PC-3 (cell line): Measurements from ENCODE around the gene ZNF185. TPM values are rescaled to one million over a fixed set of nuclear protein-coding genes. Genes with fewer than 3 reads are reported as not detected.

Experiments used
- ATAC-seq: fragments of 200-7000 bp; cut with Tn5 transposase; 2 replicates; pipeline ENCODE4 v1.9.1; 2020; ENCODE audit warnings: mild to moderate bottlenecking, moderate library complexity
- BruUV-seq: library from RNA; stranded (reverse); fragments of 400-500 nt; replicated peaks from 2 replicates; lab custom pipeline; 2021; lab: Mats Ljungman, UMichigan
- CTCF ChIA-PET: fragments of 300-600 bp; sonication (Branson Sonifier 250); formaldehyde crosslinking; loops from one replicate; lab custom pipeline; 2022; ENCODE audit warnings: antibody characterized with exemption; lab: Charles Lee
- POLR2A ChIA-PET: fragments of 300-600 bp; sonication (Branson Sonifier 250); formaldehyde crosslinking; loops from one replicate; lab custom pipeline; 2022; ENCODE audit warnings: antibody characterized with exemption; ENCODE audit not compliant: unreplicated experiment; lab: Charles Lee
- DNase-seq: peaks from one replicate; pipeline ENCODE4 v3.0.0-alpha.2; 2015
- H2AFZ ChIP-seq: fragments of 300-600 bp; sonication (generic); 2 replicates; pipeline ENCODE4 v1.6.0; 2016; ENCODE audit warnings: antibody characterized with exemption, low read length
- H3F3A ChIP-seq: fragments of 300-600 bp; sonication (generic); one replicate; pipeline ENCODE4 v1.6.0; 2017; ENCODE audit warnings: antibody characterized with exemption, low read length, control low read depth, mild to moderate bottlenecking; ENCODE audit not compliant: unreplicated experiment
- H3K27ac ChIP-seq: fragments of 300-600 bp; sonication (generic); 2 replicates; pipeline ENCODE4 v1.5.1; 2016; ENCODE audit warnings: mild to moderate bottlenecking, low read length
- H3K27me3 ChIP-seq: fragments of 300-600 bp; sonication (generic); 2 replicates; pipeline ENCODE4 v1.6.1; 2016; ENCODE audit warnings: low read length, mixed read lengths
- H3K36me3 ChIP-seq: fragments of 300-600 bp; sonication (generic); 2 replicates; pipeline ENCODE4 v1.6.1; 2016; ENCODE audit warnings: low read depth, mixed run types, low read length, mixed read lengths
- H3K4me1 ChIP-seq: fragments of 300-600 bp; sonication (generic); 2 replicates; pipeline ENCODE4 v1.5.1; 2016; ENCODE audit warnings: low read length; ENCODE audit not compliant: insufficient read depth
- H3K4me2 ChIP-seq: fragments of 300-600 bp; sonication (generic); 2 replicates; pipeline ENCODE4 v1.6.0; 2016; ENCODE audit warnings: low read length
- H3K4me3 ChIP-seq: fragments of 300-600 bp; sonication (generic); 2 replicates; pipeline ENCODE4 v1.5.1; 2016; ENCODE audit warnings: mild to moderate bottlenecking, low read length, mixed read lengths
- H3K79me2 ChIP-seq: fragments of 300-600 bp; sonication (generic); 2 replicates; pipeline ENCODE4 v1.6.1; 2017; ENCODE audit warnings: low read length, mixed read lengths
- H3K9ac ChIP-seq: fragments of 300-600 bp; sonication (generic); 2 replicates; pipeline ENCODE4 v1.6.0; 2016; ENCODE audit warnings: mild to moderate bottlenecking, low read length
- H3K9me2 ChIP-seq: fragments of 300-600 bp; sonication (generic); replicated peaks from 2 replicates; pipeline ENCODE4 v1.6.1; 2016; ENCODE audit warnings: mixed run types, low read length, mixed read lengths
- H3K9me3 ChIP-seq: fragments of 300-600 bp; sonication (generic); 2 replicates; pipeline ENCODE4 v1.6.1; 2016; ENCODE audit warnings: low read length, mixed read lengths
- H4K20me1 ChIP-seq: fragments of 300-600 bp; sonication (generic); 2 replicates; pipeline ENCODE4 v1.6.1; 2016; ENCODE audit warnings: low read length, mixed read lengths
- CTCF ChIP-seq: fragments of 300-600 bp; sonication (generic); conservative IDR thresholded peaks from 2 replicates; pipeline ENCODE4 v1.5.1; 2017; ENCODE audit warnings: antibody characterized with exemption, low read depth, mild to moderate bottlenecking, low read length
- EZH2 ChIP-seq: fragments of 300-600 bp; sonication (generic); IDR thresholded peaks from one replicate; pipeline ENCODE4 v1.6.1; 2017; ENCODE audit warnings: antibody characterized with exemption, mild to moderate bottlenecking, low read length; ENCODE audit not compliant: unreplicated experiment
- EZH2phosphoT487 ChIP-seq: fragments of 300-600 bp; sonication (generic); IDR thresholded peaks from 2 replicates; pipeline ENCODE4 v1.6.1; 2018; ENCODE audit warnings: mild to moderate bottlenecking, antibody characterized with exemption, low read length, borderline replicate concordance
- intact Hi-C: fragments of 100-400 bp; cut with micrococcal nuclease; formaldehyde crosslinking; loops from 2 replicates; pipeline ENCODE4 v1.9.0; 2023
- total RNA-seq: library from RNA; depleted of rRNA; stranded (reverse); fragments of >200 nt; gene quantifications from 2 replicates; pipeline ENCODE4 v1.2.3, GENCODE V29; 2014

Gene ZNF185
- total RNA-seq, 1 experiment from 2014 or later = 68.9 TPM

DNA sequence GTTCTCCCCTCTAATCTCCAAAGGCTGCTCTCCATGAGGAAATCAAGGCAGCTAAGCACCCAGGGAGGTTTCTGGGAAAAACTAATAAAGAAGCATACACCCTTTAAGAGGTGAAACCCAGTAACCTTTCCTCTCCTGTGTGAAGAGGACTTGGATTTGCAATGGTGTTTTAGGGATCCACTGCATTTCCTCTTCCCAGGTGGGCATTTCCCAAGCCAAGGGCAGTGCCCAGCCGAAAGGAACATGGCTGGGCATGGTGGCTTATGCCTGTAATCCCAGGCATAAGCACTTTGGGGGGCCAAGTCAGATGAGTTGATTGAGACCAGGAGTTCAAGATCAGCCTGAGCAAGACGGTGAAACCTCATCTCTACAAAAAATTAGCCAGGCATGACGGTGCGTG lies 5.4 kb upstream of the ZNF185 start:
- Histone ChIP-seq H3K4me2 (no peak overlapping the region), H3K9me3 (no peaks in the 10 kb centered on the region), H3K4me3 (no peak overlapping the region), H3K4me1 (peaks cover 42% of the 10 kb centered on the region), H3K79me2 (peaks cover 3% of the 10 kb centered on the region; the same call in 1 of the 2 replicates), H2AFZ (no peak overlapping the region), H3K9me2 (no peaks in the 10 kb centered on the region), H3K27ac (no peak overlapping the region), H4K20me1 (no peaks in the 10 kb centered on the region), H3K9ac (no peak overlapping the region), H3K27me3 (no peaks in the 10 kb centered on the region), H3K36me3 (no peaks in the 10 kb centered on the region), H3F3A (peaks cover 6% of the 10 kb centered on the region)
- DNase-seq (no peak), ATAC-seq (no peak)
- POLR2A ChIA-PET = no interaction called here
- intact Hi-C loops = no loop called here
- no peak for TF ChIP-seq EZH2phosphoT487
- no peak for TF ChIP-seq CTCF
- no peak for TF ChIP-seq EZH2
- no TSS peak for BruUV-seq
- CTCF ChIA-PET = no interaction called here

DNA sequence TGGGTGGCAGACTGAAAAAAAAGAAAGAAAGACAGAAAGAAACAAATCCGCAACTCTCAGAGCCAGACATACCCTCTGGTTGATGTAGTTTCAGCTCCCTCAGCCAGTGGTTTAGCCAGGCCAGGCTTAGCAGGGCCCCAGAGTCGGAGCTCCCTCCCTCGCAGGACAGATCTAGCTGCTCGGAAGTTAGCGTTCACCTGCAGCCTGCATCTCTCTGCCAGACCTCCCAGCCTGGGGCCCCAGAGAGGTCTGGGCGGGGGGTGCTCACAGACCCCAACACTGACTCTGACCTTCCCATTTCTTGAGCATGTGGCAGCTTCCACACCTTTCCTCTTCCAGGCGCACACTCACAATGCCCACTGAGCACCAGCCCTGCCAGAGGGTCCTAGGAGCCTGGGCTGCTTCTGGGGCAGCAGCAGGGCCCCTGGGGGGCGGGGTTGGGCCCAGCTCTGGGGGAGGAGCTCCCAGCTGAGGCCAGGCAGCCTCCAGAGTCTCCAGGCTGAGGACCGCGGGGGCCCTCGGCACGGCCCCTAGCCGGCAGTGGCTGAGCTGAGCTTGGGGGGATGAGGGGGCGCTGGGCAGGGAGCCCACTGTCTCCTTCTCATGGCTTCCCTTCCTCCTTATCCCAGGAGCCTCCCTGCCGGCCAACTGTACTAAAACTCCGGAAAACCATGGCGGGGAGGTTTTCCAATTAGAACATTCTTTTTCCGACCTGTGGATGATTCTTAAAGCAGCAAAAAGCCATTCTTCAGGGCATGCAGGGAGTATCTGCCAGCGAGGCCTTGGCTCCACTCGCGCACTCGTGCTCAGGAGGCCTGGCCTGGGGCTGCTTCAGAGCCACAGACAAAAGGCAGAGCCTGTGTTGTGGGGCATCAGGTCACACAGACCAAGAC lies 4.6 kb upstream of the ZNF185 start:
- no peak for ATAC-seq

More for the DNA sequence above, 4.6 kb upstream of the ZNF185 start:
- no peak for DNase-seq
- POLR2A ChIA-PET = no interaction called here
- Histone ChIP-seq H3K4me1 (peaks cover 44% of the 10 kb centered on the region), H3K36me3 (no peaks in the 10 kb centered on the region), H3K9me2 (no peaks in the 10 kb centered on the region), H3F3A (peaks cover 6% of the 10 kb centered on the region), H3K4me2 (no peak overlapping the region), H3K27me3 (no peaks in the 10 kb centered on the region), H3K9ac (peak overlapping the region; percentile 91), H2AFZ (no peak overlapping the region), H3K79me2 (peaks cover 6% of the 10 kb centered on the region), H4K20me1 (no peaks in the 10 kb centered on the region), H3K9me3 (no peaks in the 10 kb centered on the region), H3K27ac (peak overlapping the region; percentile 100), H3K4me3 (no peak overlapping the region)
- CTCF ChIA-PET = no interaction called here
- BruUV-seq = no TSS peak
- intact Hi-C loops = no loop called here
- TF ChIP-seq EZH2phosphoT487 (no peak), CTCF (no peak), EZH2 (no peak)
